Hepatic stellate cell (primary cell): Measurements from ENCODE around the gene MYOG.

Experiments
- DNase-seq: peaks from one replicate; pipeline ENCODE4 v3.0.0; 2011; ENCODE audit warnings: low spot score

MYOG gene

GRCh38 chr1:203046984-203047630, 38.7 kb downstream of the MYOG start:
- peak; percentile 93 for DNase-seq

GRCh38 chr1:203045821-203046594, 39.8 kb downstream of the MYOG start:
- no peak for DNase-seq

GRCh38 chr1:203045336-203045735, 40.5 kb downstream of the MYOG start:
- no peak for DNase-seq

- no peak for DNase-seq
Measured at GRCh38 chr1:203044546-203045250, 41.1 kb downstream of the MYOG start.

- no peak for DNase-seq
Measured at GRCh38 chr1:203043830-203044545, 41.8 kb downstream of the MYOG start.

- no peak for DNase-seq
Measured at GRCh38 chr1:203041351-203041932, 44.4 kb downstream of the MYOG start.

GRCh38 chr1:203040513-203041275, 45.1 kb downstream of the MYOG start:
- DNase-seq: no peak

- DNase-seq: no peak
Measured at GRCh38 chr1:203039609-203040512, 46.0 kb downstream of the MYOG start.

GRCh38 chr1:203038891-203039608, 46.8 kb downstream of the MYOG start:
- peak; percentile 81 for DNase-seq

- DNase-seq: peak; percentile 91
Measured at GRCh38 chr1:203038217-203038741, 47.5 kb downstream of the MYOG start.

GRCh38 chr1:203037509-203038190, 48.2 kb downstream of the MYOG start:
- DNase-seq: no peak

- DNase-seq: no peak
Measured at GRCh38 chr1:203036537-203036936, 49.3 kb downstream of the MYOG start.

DNA sequence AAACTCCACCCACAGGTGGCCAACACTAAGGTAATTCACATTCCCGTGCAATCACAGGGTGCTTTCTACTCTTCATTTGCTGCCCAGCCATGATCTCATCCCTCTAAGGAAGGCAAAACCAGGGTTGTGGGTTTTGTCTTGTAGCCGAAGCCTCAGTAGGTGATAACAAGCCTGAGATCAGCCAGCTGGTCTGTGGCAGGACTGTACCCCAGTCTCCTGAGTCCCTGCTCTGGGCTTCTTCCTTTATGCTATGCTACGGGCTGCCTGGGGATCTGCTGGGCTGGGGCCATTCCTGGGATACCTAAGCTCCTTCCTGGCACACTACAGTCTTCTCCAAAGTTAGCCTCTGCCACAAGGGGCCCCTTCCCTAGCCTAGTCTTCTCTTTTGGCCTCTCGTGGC, 49.7 kb downstream of the MYOG start:
- peak; percentile 54 for DNase-seq

DNA sequence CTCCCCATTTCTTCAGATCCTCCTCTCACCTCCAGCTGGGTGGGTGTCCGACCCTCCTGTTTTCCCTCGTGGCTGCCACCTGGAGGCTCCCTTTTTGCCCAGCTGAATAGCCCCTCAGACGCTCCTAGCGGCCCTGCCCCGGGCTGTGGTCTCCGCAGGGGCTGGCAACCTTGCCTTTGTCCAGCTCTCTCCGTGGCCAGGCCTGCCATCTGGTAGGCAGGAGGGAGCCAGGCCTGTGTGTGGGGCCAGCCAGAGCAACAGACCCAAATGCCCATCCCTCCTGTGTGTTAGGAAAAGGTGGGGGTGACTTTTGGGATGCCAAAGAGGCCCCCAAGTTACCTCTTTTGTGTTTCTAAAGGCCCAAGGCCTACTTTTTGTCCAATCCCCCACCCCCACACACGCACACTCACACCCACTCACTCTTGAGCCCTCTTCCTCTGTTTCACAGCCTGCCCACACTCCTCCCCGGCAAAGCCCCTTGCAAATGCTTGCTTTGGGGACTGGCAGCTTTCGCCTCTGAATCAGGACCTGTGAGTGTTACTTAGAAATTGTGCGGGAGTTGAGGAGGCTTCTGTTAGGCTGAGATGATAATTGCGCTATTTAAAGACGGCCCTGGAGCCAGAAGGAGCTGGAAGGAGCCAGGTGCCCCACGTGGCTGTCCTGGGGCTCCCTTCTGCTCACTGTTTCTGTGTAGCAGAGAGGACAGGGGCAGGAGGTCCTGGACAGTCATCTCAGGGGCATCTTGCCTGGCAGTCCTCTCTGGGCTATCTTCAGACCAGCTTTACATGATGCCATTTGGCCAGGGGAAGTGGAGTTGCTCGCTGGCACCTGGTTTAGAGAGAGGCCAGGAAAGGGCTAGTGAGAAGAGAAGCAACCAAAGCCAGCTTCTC, 50.5 kb downstream of the MYOG start:
- peak; percentile 2 for DNase-seq

DNA sequence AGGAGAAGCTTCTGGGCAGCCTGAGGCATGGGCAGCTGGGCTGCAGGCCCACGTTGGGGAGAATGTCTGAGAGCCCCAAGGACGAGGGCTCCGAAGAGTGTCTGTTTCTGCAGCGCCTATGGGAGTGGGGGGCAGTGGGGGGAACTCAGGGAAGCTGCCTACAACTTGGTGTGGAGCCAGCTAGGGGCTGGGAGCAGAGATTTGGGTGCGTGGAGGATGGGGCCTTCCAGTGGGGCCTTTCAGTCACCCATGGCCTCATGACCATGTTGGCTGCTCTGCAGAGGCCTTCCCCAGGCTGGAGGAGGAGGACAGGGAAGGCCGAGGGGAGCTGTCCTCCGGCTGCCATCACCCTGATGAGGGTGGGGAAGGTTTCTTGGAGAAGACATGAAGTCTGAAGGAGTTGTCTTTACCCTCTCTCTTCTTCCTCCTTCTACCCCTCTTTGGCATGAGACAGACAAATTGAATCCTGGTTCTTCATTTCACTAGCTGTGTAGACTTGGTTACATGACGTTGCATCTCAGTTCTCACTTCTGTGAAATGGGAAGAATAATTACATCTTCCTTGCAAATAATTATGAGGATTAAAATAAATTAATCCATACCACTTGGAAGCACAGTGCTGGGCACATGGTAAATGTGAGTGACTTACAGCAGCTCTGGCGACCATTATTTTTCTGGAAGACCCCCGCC, 51.2 kb downstream of the MYOG start:
- DNase-seq: no peak

DNA sequence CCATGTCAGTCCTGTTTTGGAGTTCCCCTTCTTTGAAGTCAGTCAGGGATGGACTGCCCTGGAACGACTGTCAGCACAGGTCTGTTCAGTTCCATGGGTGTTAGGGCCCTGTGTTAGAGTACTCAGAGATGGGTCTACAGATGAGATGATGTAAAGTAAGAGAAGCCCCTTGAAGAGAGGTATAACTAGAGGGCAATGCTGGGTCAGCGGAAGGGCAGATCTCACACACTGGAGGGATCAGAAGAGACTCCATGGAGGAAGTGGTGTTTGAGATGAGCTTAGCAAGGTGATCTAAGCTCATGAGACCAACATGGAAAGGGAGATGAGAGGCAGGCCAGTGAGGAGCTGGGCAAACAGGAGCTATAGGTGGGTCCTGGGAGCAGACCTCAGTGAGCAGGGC, 51.9 kb downstream of the MYOG start:
- DNase-seq: no peak

- no peak for DNase-seq
Measured at GRCh38 chr1:203033287-203033686, 52.5 kb downstream of the MYOG start.
